Measurements from ENCODE around the gene ZNF750. TPM values are rescaled to one million over a fixed set of nuclear protein-coding genes. Genes with fewer than 3 reads are reported as not detected.

Gene ZNF750
- total and polyA plus RNA-seq, 2 experiments from 2014 or later = 0.13 to 0.17 TPM

DNA sequence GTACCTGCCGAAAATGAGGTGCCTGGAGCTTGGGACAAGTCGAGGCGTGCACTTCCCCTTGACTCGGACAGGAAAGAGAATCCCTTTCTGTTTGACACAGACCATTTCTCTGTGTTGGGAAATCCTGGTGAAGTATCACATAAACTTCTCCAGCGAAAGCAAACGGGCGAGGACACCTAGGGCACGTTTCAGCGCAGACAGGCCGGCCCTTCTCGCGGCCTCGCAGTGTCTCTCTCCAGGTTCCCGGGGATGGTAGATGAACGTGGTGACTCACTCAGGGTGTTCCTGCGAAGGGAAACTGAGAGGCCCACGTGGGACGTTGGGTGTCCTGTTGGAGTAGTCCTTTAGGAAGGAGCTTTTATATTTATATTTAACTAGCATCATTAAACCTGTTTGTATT is 36.3 kb upstream of the ZNF750 start:
- no peak for ATAC-seq
- Mint-ChIP-seq H3K4me1 (peaks cover 30% of the 10 kb centered on the region), H3K4me3 (no peak overlapping the region), H3K27me3 (ENCODE audit: insufficient read depth, low read depth, poor library complexity) (peaks cover 1% of the 10 kb centered on the region), H3K36me3 (ENCODE audit: low read depth) (peaks cover 19% of the 10 kb centered on the region), H3K9me3 (no peaks in the 10 kb centered on the region), H3K27ac (peak overlapping the region; percentile 67)
- DNase-seq (ENCODE audit: low spot score) = no peak
- no peaks in the 10 kb centered on the region for H4K20me1 ChIP-seq (replicated peaks; ENCODE audit: insufficient read depth)
- TF ChIP-seq EZH2 (IDR thresholded peaks at IDR 0.05; ENCODE audit: low read depth, unreplicated experiment) (no peak), POLR2AphosphoS5 (IDR thresholded peaks at IDR 0.05; ENCODE audit: low read depth) (no peak)
- TF ChIP-seq, protein P1, sequence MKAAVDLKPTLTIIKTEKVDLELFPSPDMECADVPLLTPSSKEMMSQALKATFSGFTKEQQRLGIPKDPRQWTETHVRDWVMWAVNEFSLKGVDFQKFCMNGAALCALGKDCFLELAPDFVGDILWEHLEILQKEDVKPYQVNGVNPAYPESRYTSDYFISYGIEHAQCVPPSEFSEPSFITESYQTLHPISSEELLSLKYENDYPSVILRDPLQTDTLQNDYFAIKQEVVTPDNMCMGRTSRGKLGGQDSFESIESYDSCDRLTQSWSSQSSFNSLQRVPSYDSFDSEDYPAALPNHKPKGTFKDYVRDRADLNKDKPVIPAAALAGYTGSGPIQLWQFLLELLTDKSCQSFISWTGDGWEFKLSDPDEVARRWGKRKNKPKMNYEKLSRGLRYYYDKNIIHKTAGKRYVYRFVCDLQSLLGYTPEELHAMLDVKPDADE (IDR thresholded peaks at IDR 0.05) = no peak
- no peaks in the 10 kb centered on the region for H3K4me1 ChIP-seq (ENCODE audit: insufficient read depth)
- peak overlapping the region; percentile 68 for H3K27ac ChIP-seq (ENCODE audit: low read depth)
- no peak overlapping the region for H2AFZ ChIP-seq
- H3K4me2 ChIP-seq = no peak overlapping the region
- no peaks in the 10 kb centered on the region for H3K9me2 ChIP-seq (ENCODE audit: insufficient read depth)
- no peaks in the 10 kb centered on the region for H3K27me3 ChIP-seq (ENCODE audit: insufficient read depth)
- H3K4me3 ChIP-seq = no peak overlapping the region
- peaks cover 66% of the 10 kb centered on the region for H3K79me2 ChIP-seq (replicated peaks; ENCODE audit: insufficient read depth)
- no peaks in the 10 kb centered on the region for H3F3A ChIP-seq (replicated peaks; ENCODE audit: low read depth)
- no peaks in the 10 kb centered on the region; the same call in 1 of the 2 replicates for H3K36me3 ChIP-seq (ENCODE audit: insufficient read depth)

DNA sequence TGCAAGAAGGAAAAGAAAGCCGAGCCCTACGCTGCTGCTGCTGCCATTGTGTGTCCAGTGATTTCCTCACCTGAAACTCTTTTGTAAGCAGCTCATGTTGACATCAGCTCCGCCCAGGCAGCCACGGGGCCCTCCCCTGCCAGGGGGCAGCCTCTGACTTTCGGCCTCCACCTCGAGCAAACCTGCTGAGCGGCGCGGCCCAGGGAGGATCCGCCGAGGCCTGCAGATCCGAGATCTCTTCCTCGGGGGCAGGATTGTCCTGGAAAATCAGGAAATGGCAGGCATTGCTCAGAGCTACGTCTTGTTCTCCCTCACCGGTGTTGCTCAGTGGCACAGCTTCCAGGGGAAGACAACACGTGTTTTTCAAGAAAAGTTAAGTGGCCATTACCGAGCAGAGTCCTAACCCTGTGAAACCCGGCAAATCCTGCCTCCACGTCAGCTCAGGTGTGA is 35.6 kb upstream of the ZNF750 start:
- Histone ChIP-seq H3K9me2 (ENCODE audit: insufficient read depth) (no peaks in the 10 kb centered on the region), H3K4me2 (no peak overlapping the region), H3K79me2 (replicated peaks; ENCODE audit: insufficient read depth) (peaks cover 59% of the 10 kb centered on the region), H3F3A (replicated peaks; ENCODE audit: low read depth) (no peaks in the 10 kb centered on the region), H3K4me3 (no peak overlapping the region), H3K36me3 (ENCODE audit: insufficient read depth) (no peaks in the 10 kb centered on the region; the same call in 1 of the 2 replicates), H3K27me3 (ENCODE audit: insufficient read depth) (no peaks in the 10 kb centered on the region), H3K4me1 (ENCODE audit: insufficient read depth) (no peaks in the 10 kb centered on the region), H4K20me1 (replicated peaks; ENCODE audit: insufficient read depth) (no peaks in the 10 kb centered on the region), H2AFZ (no peak overlapping the region), H3K27ac (ENCODE audit: low read depth) (peak overlapping the region; percentile 68)
- peaks cover 24% of the 10 kb centered on the region for H3K36me3 Mint-ChIP-seq (ENCODE audit: low read depth)
- H3K27me3 Mint-ChIP-seq (ENCODE audit: insufficient read depth, low read depth, poor library complexity) = peaks cover 6% of the 10 kb centered on the region
- peak; percentile 57 for DNase-seq (ENCODE audit: low spot score)
- ATAC-seq = peak; percentile 59
- peaks cover 25% of the 10 kb centered on the region for H3K4me1 Mint-ChIP-seq
- no peaks in the 10 kb centered on the region for H3K9me3 Mint-ChIP-seq
- no peak overlapping the region for H3K4me3 Mint-ChIP-seq
- H3K27ac Mint-ChIP-seq = peak overlapping the region; percentile 67
- TF ChIP-seq, protein P2, sequence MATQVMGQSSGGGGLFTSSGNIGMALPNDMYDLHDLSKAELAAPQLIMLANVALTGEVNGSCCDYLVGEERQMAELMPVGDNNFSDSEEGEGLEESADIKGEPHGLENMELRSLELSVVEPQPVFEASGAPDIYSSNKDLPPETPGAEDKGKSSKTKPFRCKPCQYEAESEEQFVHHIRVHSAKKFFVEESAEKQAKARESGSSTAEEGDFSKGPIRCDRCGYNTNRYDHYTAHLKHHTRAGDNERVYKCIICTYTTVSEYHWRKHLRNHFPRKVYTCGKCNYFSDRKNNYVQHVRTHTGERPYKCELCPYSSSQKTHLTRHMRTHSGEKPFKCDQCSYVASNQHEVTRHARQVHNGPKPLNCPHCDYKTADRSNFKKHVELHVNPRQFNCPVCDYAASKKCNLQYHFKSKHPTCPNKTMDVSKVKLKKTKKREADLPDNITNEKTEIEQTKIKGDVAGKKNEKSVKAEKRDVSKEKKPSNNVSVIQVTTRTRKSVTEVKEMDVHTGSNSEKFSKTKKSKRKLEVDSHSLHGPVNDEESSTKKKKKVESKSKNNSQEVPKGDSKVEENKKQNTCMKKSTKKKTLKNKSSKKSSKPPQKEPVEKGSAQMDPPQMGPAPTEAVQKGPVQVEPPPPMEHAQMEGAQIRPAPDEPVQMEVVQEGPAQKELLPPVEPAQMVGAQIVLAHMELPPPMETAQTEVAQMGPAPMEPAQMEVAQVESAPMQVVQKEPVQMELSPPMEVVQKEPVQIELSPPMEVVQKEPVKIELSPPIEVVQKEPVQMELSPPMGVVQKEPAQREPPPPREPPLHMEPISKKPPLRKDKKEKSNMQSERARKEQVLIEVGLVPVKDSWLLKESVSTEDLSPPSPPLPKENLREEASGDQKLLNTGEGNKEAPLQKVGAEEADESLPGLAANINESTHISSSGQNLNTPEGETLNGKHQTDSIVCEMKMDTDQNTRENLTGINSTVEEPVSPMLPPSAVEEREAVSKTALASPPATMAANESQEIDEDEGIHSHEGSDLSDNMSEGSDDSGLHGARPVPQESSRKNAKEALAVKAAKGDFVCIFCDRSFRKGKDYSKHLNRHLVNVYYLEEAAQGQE (IDR thresholded peaks at IDR 0.05; ENCODE audit: unreplicated experiment) = no peak
- TF ChIP-seq ZNF331 (CRISPR knock-in tag; IDR thresholded peaks at IDR 0.05; ENCODE audit: low read depth) = no peak
- TF ChIP-seq, protein P3, sequence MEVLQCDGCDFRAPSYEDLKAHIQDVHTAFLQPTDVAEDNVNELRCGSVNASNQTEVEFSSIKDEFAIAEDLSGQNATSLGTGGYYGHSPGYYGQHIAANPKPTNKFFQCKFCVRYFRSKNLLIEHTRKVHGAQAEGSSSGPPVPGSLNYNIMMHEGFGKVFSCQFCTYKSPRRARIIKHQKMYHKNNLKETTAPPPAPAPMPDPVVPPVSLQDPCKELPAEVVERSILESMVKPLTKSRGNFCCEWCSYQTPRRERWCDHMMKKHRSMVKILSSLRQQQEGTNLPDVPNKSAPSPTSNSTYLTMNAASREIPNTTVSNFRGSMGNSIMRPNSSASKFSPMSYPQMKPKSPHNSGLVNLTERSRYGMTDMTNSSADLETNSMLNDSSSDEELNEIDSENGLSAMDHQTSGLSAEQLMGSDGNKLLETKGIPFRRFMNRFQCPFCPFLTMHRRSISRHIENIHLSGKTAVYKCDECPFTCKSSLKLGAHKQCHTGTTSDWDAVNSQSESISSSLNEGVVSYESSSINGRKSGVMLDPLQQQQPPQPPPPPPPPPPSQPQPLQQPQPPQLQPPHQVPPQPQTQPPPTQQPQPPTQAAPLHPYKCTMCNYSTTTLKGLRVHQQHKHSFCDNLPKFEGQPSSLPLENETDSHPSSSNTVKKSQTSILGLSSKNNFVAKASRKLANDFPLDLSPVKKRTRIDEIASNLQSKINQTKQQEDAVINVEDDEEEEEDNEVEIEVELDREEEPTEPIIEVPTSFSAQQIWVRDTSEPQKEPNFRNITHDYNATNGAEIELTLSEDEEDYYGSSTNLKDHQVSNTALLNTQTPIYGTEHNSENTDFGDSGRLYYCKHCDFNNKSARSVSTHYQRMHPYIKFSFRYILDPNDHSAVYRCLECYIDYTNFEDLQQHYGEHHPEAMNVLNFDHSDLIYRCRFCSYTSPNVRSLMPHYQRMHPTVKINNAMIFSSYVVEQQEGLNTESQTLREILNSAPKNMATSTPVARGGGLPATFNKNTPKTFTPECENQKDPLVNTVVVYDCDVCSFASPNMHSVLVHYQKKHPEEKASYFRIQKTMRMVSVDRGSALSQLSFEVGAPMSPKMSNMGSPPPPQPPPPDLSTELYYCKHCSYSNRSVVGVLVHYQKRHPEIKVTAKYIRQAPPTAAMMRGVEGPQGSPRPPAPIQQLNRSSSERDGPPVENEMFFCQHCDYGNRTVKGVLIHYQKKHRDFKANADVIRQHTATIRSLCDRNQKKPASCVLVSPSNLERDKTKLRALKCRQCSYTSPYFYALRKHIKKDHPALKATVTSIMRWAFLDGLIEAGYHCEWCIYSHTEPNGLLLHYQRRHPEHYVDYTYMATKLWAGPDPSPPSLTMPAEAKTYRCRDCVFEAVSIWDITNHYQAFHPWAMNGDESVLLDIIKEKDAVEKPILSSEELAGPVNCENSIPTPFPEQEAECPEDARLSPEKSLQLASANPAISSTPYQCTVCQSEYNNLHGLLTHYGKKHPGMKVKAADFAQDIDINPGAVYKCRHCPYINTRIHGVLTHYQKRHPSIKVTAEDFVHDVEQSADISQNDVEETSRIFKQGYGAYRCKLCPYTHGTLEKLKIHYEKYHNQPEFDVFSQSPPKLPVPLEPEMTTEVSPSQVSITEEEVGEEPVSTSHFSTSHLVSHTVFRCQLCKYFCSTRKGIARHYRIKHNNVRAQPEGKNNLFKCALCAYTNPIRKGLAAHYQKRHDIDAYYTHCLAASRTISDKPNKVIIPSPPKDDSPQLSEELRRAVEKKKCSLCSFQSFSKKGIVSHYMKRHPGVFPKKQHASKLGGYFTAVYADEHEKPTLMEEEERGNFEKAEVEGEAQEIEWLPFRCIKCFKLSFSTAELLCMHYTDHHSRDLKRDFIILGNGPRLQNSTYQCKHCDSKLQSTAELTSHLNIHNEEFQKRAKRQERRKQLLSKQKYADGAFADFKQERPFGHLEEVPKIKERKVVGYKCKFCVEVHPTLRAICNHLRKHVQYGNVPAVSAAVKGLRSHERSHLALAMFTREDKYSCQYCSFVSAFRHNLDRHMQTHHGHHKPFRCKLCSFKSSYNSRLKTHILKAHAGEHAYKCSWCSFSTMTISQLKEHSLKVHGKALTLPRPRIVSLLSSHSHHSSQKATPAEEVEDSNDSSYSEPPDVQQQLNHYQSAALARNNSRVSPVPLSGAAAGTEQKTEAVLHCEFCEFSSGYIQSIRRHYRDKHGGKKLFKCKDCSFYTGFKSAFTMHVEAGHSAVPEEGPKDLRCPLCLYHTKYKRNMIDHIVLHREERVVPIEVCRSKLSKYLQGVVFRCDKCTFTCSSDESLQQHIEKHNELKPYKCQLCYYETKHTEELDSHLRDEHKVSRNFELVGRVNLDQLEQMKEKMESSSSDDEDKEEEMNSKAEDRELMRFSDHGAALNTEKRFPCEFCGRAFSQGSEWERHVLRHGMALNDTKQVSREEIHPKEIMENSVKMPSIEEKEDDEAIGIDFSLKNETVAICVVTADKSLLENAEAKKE (CRISPR knock-in tag; IDR thresholded peaks at IDR 0.05) = no peak
- TF ChIP-seq POLR2AphosphoS5 (IDR thresholded peaks at IDR 0.05; ENCODE audit: low read depth) = no peak
- no peak for TF ChIP-seq NANOG (IDR thresholded peaks at IDR 0.05; ENCODE audit: borderline replicate concordance)
- TF ChIP-seq, protein P4, sequence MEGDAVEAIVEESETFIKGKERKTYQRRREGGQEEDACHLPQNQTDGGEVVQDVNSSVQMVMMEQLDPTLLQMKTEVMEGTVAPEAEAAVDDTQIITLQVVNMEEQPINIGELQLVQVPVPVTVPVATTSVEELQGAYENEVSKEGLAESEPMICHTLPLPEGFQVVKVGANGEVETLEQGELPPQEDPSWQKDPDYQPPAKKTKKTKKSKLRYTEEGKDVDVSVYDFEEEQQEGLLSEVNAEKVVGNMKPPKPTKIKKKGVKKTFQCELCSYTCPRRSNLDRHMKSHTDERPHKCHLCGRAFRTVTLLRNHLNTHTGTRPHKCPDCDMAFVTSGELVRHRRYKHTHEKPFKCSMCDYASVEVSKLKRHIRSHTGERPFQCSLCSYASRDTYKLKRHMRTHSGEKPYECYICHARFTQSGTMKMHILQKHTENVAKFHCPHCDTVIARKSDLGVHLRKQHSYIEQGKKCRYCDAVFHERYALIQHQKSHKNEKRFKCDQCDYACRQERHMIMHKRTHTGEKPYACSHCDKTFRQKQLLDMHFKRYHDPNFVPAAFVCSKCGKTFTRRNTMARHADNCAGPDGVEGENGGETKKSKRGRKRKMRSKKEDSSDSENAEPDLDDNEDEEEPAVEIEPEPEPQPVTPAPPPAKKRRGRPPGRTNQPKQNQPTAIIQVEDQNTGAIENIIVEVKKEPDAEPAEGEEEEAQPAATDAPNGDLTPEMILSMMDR (conservative IDR thresholded peaks at IDR 0.05; ENCODE audit: low read depth in 2 of 2) = no peak
- TF ChIP-seq STAT1 (IDR thresholded peaks at IDR 0.05; ENCODE audit: unreplicated experiment) = no peak
- no peak for TF ChIP-seq EZH2 (IDR thresholded peaks at IDR 0.05; ENCODE audit: low read depth, unreplicated experiment)

Measured in GM23338 (cell line).